HL-60 (cell line): ENCODE results near the gene OOSP4B.
"Not testable (repeated sequence)": the region's sequence is repeated elsewhere in the genome, so short reads cannot be mapped to it uniquely, and the experiment has no call there.

Experiments
- POLR2AphosphoS5 ChIP-seq: IDR thresholded peaks from 2 replicates; pipeline ENCODE4 v1.6.1; 2012; ENCODE audit warnings: low read depth
- TF ChIP-seq, protein P1 (sequence below): IDR thresholded peaks from one replicate; pipeline ENCODE4 v1.5.1; 2011; ENCODE audit warnings: low read length, control low read depth, inconsistent platforms; ENCODE audit not compliant: insufficient read depth

GRCh38 chr11:59982037-59982436 is 34.9 kb upstream of the OOSP4B start:
- TF ChIP-seq POLR2AphosphoS5, result not testable (repeated sequence)
- TF ChIP-seq, protein P1, sequence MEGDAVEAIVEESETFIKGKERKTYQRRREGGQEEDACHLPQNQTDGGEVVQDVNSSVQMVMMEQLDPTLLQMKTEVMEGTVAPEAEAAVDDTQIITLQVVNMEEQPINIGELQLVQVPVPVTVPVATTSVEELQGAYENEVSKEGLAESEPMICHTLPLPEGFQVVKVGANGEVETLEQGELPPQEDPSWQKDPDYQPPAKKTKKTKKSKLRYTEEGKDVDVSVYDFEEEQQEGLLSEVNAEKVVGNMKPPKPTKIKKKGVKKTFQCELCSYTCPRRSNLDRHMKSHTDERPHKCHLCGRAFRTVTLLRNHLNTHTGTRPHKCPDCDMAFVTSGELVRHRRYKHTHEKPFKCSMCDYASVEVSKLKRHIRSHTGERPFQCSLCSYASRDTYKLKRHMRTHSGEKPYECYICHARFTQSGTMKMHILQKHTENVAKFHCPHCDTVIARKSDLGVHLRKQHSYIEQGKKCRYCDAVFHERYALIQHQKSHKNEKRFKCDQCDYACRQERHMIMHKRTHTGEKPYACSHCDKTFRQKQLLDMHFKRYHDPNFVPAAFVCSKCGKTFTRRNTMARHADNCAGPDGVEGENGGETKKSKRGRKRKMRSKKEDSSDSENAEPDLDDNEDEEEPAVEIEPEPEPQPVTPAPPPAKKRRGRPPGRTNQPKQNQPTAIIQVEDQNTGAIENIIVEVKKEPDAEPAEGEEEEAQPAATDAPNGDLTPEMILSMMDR, result not testable (repeated sequence)
